ENCODE measurements around the gene OR9Q1. TPM values are rescaled to one million over a fixed set of nuclear protein-coding genes. Genes with fewer than 3 reads are reported as not detected.
"Not testable (repeated sequence)": the region's sequence is repeated elsewhere in the genome, so short reads cannot be mapped to it uniquely, and the experiment has no call there.

Gene OR9Q1
- total RNA-seq, 1 experiment from 2014 or later = not detected

DNA sequence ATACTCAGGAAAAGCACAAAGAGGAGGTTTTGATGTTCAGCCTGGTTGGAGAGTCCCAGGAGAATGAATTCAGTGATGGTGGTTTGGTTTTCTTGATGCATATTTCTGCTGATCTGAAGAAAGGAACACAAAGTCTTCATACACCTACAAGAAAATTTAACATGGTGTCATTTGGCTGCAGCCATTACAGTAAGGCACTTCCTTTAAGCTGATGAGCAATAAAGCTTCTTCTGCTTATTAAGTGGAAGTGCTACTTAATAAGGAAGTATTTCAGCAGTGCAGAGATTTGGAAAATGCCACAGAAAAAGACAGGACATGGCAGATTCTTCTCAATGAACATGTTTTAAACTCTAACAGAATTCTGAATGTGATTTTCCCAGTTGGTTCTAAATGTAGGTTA, 180.4 kb downstream of the OR9Q1 start, which contains the start of gene OR1S2:
OR1S2 (minus strand) TSS at position 101 of the 400 bp plus-strand sequence; CDS start at position 101, 0 bp downstream.
- no peaks in the 10 kb centered on the region for H4K20me1 ChIP-seq (ENCODE audit: low read length)
- H3K9ac ChIP-seq (ENCODE audit: low read length) = no peak within 1 kb of the TSS
- ChIA-PET POLR2A (ENCODE audit: unreplicated experiment) (no interaction called here), CTCF (no interaction called here)
- no peaks in the 10 kb centered on the region for H3F3A ChIP-seq (ENCODE audit: low read length, unreplicated experiment)
- no TSS peak for BruUV-seq (replicated peaks)
- H2AFZ ChIP-seq (ENCODE audit: low read length) = no peak within 1 kb of the TSS
- no peak for TF ChIP-seq EZH2 (IDR thresholded peaks at IDR 0.05; ENCODE audit: low read length, unreplicated experiment)
- TF ChIP-seq EZH2phosphoT487 (IDR thresholded peaks at IDR 0.05; ENCODE audit: borderline replicate concordance, low read length) = no peak
- TF ChIP-seq, protein P1, sequence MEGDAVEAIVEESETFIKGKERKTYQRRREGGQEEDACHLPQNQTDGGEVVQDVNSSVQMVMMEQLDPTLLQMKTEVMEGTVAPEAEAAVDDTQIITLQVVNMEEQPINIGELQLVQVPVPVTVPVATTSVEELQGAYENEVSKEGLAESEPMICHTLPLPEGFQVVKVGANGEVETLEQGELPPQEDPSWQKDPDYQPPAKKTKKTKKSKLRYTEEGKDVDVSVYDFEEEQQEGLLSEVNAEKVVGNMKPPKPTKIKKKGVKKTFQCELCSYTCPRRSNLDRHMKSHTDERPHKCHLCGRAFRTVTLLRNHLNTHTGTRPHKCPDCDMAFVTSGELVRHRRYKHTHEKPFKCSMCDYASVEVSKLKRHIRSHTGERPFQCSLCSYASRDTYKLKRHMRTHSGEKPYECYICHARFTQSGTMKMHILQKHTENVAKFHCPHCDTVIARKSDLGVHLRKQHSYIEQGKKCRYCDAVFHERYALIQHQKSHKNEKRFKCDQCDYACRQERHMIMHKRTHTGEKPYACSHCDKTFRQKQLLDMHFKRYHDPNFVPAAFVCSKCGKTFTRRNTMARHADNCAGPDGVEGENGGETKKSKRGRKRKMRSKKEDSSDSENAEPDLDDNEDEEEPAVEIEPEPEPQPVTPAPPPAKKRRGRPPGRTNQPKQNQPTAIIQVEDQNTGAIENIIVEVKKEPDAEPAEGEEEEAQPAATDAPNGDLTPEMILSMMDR (conservative IDR thresholded peaks at IDR 0.05; ENCODE audit: low read depth, low read length) = no peak
- DNase-seq (no peak), ATAC-seq (no peak)
- no peaks in the 10 kb centered on the region for H3K4me1 ChIP-seq (ENCODE audit: insufficient read depth, low read length)
- H3K9me3 ChIP-seq (ENCODE audit: low read length) = no peaks in the 10 kb centered on the region
- no peaks in the 10 kb centered on the region for H3K79me2 ChIP-seq (ENCODE audit: low read length)
- no peaks in the 10 kb centered on the region for H3K36me3 ChIP-seq (ENCODE audit: low read depth, low read length)
- intact Hi-C loops (cut with micrococcal nuclease) = no loop called here
- H3K9me2 ChIP-seq (replicated peaks; ENCODE audit: low read length) = no peaks in the 10 kb centered on the region
- H3K27ac ChIP-seq (ENCODE audit: low read length) = no peak within 1 kb of the TSS
- no peak within 1 kb of the TSS for H3K4me3 ChIP-seq (ENCODE audit: low read length)
- H3K27me3 ChIP-seq (ENCODE audit: low read length) = peaks cover 14% of the 10 kb centered on the region; the same call in 1 of the 2 replicates
- H3K4me2 ChIP-seq (ENCODE audit: low read length) = no peak within 1 kb of the TSS

DNA sequence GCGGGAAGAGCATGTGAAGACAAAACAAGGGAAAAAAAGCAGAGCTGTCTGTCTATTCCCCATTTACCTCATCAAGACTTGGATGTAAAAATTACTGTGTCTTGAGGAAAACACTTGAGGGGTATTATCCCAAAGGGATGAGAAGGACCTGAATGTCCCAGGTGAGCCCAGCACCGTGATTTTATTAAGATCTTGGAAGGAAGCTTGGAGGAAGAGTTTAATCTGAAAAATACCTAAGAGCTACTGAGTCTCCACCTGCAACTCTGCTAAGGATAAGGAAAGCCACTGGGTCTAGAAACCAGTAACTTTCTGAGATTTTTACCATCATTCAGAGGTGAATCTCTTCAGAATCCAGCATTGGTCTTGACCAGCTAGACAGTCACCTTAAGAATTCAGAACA, 188.7 kb downstream of the OR9Q1 start, which contains the start of gene OR1S1:
OR1S1 (plus strand) TSS at position 301 of the 400 bp plus-strand sequence.
- H3K4me3 ChIP-seq (ENCODE audit: low read length); CTCF ChIA-PET; H3K27ac ChIP-seq (ENCODE audit: low read length); H2AFZ ChIP-seq (ENCODE audit: low read length); H3K36me3 ChIP-seq (ENCODE audit: low read depth, low read length); intact Hi-C loops (cut with micrococcal nuclease); DNase-seq; H3K9ac ChIP-seq (ENCODE audit: low read length); H3K79me2 ChIP-seq (ENCODE audit: low read length); ATAC-seq; H4K20me1 ChIP-seq (ENCODE audit: low read length); H3K4me2 ChIP-seq (ENCODE audit: low read length); H3K4me1 ChIP-seq (ENCODE audit: insufficient read depth, low read length); BruUV-seq (replicated peaks); H3K9me2 ChIP-seq (replicated peaks; ENCODE audit: low read length); H3F3A ChIP-seq (ENCODE audit: low read length, unreplicated experiment); POLR2A ChIA-PET (ENCODE audit: unreplicated experiment); H3K9me3 ChIP-seq (ENCODE audit: low read length): not testable (repeated sequence)
- H3K27me3 ChIP-seq (ENCODE audit: low read length) = peaks cover 16% of the 10 kb centered on the region; the same call in 1 of the 2 replicates

DNA sequence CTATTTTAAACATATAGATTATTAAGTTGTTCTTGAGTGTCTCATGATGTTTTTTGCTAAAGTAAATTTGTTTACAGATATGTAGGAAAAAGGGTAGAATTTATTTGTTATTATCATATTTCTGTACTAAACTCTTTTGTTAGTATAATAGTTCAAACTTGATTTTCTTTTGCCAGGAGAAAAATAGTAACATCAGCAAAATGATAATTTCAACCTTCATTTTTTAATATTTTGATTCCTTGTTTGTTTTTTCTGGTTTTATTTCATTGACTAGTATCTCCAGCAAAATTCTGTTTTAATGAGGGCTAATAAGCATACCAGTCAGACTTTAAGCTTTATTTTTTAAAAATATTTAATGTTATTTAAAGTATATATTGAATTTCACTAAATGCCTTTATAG, 192.8 kb downstream of the OR9Q1 start:
- intact Hi-C loops (cut with micrococcal nuclease) = no loop called here
- Histone ChIP-seq H2AFZ (ENCODE audit: low read length) (no peak overlapping the region), H3K79me2 (ENCODE audit: low read length) (no peaks in the 10 kb centered on the region), H3K36me3 (ENCODE audit: low read depth, low read length) (no peaks in the 10 kb centered on the region), H3K27me3 (ENCODE audit: low read length) (peaks cover 14% of the 10 kb centered on the region; the same call in 1 of the 2 replicates), H3K4me1 (ENCODE audit: insufficient read depth, low read length) (no peaks in the 10 kb centered on the region), H3K27ac (ENCODE audit: low read length) (no peak overlapping the region), H3K9me3 (ENCODE audit: low read length) (no peaks in the 10 kb centered on the region), H3K4me3 (ENCODE audit: low read length) (no peak overlapping the region), H3K9ac (ENCODE audit: low read length) (no peak overlapping the region), H4K20me1 (ENCODE audit: low read length) (no peaks in the 10 kb centered on the region), H3K9me2 (replicated peaks; ENCODE audit: low read length) (no peaks in the 10 kb centered on the region), H3F3A (ENCODE audit: low read length, unreplicated experiment) (no peaks in the 10 kb centered on the region), H3K4me2 (ENCODE audit: low read length) (no peak overlapping the region)
- no peak for ATAC-seq
- ChIA-PET POLR2A (ENCODE audit: unreplicated experiment) (no interaction called here), CTCF (no interaction called here)
- TF ChIP-seq EZH2phosphoT487 (IDR thresholded peaks at IDR 0.05; ENCODE audit: borderline replicate concordance, low read length) (no peak), EZH2 (IDR thresholded peaks at IDR 0.05; ENCODE audit: low read length, unreplicated experiment) (no peak)
- TF ChIP-seq, protein P1 (conservative IDR thresholded peaks at IDR 0.05; ENCODE audit: low read depth, low read length) = no peak
- DNase-seq = no peak
- no TSS peak for BruUV-seq (replicated peaks)
